ENCODE measurements around the gene NRXN2.

Gene NRXN2

DNA sequence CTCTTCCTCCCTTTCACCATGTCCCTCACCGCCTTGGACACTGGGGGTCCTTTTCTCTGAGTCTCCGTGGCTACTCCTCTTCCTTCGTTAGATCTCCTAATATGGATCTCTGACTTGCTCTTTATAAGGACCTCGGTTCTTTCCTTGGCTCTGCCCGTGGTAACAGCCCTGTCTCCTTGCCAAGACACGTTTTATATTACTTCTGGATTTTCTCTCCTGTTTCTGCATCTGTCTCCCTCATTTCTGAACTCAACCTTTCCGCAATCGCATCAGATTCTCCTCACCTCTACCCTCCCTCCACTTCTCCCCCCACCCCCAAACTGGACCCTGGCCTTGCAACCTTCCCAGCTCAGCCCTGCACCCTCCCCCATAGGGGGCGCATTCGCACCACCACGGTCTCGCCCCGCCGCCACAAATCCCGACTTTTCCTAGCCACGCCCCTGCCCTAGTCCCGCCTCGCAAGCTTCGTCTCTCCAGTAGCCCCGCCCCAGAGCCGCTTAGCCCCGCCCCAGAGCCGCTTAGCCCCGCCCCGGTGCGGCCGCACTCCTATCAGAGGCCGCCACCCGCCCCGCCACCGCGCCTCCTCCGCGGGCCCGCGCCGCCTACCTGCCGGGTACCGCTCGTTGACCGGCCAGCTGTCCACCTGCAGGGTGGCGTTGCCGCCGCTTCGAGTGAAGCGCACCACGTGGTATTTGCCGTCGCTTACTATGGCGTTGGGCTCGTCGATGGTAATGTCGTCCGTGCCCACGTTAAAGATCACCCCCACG, 93.0 kb downstream of the NRXN2 start:
- peak in 1 of 3 experiments; percentile 9 for DNase-seq (ENCODE audit: low read depth in 3 of 3)

- no peak for DNase-seq (ENCODE audit: low read depth in 3 of 3)
Observed at GRCh38 chr11:64629103-64629502, 93.9 kb downstream of the NRXN2 start.

- DNase-seq (ENCODE audit: low read depth in 3 of 3), result no peak
Observed at GRCh38 chr11:64628596-64628995, 94.4 kb downstream of the NRXN2 start.

DNA sequence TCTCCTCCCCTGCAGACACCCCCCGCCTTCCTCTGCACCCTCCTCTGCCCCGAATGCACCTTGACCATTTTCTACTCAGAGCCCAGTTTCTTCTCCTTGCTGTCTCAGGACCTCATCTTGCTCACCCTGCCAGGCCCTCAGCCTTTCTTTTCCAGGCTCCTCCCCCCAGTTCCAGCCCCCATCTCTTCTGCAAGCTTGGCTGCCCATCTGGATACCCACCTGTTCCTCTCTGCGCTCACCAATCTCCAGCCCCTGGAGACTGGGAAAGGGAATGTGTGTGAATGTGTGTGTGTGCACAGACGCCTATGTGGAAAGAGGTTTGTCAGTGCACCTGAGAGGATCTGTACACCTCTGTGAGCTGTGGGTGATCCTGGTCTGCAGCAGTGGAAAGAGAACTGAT, 95.6 kb downstream of the NRXN2 start:
- DNase-seq (ENCODE audit: low read depth in 3 of 3), result no peak

DNA sequence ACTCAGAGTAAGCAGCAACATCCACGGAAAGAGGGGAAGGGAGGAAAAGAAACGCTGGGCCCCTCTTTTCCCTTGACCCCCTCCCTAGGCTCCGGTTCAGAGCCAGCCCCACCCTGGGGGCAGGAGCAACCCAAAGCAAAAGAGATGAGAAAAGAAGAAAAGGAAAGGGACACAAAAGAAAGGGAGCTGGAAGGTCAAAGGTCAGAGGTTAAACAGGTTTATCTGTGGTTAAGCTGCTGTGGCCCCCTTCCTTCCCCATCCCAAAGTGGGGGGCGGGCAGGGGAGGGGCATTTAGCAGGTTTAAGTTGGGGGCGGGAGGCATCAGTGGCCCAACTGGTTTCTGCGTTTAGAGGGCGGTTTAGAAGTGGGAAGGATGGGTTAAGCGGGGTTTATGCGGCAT, 96.4 kb downstream of the NRXN2 start:
- no peak for DNase-seq (ENCODE audit: low read depth in 3 of 3)

GRCh38 chr11:64624883-64625481, 98.0 kb downstream of the NRXN2 start:
- no peak for DNase-seq (ENCODE audit: low read depth in 3 of 3)

- DNase-seq (ENCODE audit: low read depth in 3 of 3), result no peak
Observed at GRCh38 chr11:64622681-64623080, 100.3 kb downstream of the NRXN2 start.

DNA sequence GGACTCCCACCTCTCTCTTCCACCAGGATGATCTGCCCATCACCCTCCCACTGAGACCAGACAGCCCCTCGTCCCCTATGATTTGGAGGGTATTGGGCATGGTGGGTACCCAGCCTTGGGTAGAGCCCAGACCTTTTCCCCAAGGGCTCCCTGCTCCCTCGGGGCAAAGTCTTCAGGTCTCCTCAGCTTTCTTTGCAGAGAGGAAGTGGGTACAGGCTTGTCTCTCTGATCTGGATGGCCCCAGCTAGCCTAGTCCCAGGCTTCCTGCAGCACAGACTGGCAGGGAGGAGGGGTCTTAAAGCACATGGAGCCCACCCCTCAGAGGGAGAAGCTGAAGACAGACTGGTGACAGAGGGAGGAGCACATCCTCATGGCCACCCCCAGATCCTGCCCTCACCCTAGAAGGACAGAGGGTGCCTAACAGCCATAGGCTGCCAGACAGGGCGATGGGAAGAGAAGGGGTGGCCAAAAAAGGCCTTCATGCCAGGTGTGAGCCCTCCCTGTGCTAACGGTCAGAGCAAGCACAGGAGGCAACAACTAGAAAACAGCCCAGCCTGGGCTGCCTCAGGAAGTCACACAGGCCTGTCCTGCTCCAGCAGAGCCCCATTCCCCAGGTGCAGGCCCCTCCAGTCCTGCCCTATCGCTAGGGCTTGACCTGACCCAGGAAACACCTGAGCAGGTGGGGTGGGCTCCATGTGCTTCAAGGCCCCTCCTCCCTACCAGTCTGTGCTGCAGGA, 101.5 kb downstream of the NRXN2 start:
- no peak for DNase-seq (ENCODE audit: low read depth in 3 of 3)

DNA sequence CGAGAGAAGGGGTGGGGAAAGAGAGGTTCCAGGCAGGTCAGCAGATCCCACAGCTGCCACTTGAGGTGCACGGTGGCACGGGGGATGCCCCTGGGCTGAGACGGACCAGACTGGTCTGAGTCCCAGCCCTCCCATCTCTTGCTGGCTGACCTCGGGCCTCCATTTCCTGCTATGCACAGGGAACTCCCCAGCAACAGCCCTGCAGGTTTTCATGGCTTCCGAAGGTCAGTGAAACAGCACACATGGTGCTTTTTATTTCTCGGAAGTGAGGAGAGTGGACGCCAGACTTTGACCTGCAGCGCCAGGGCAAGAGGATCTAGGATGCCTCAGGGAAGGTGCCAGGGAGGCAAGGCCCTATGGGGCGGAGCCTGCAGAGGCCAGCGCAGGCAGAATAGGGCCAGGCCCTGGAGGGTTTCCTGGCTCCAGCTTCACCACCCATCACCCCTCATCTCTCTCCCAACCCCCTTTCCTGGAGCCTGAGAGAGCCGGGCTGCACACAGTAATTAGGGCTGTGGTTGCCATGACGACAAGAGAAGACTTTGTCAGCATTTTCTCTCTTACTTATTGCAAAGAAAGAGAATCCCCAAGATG, 102.5 kb downstream of the NRXN2 start:
- DNase-seq (ENCODE audit: low read depth in 3 of 3), result no peak

- DNase-seq (ENCODE audit: low read depth in 3 of 3), result peak in 1 of 3 experiments; percentile 14
Observed at GRCh38 chr11:64619811-64620380, 103.1 kb downstream of the NRXN2 start.

- no peak for DNase-seq (ENCODE audit: low read depth in 3 of 3)
Observed at GRCh38 chr11:64619196-64619595, 103.8 kb downstream of the NRXN2 start.

DNA sequence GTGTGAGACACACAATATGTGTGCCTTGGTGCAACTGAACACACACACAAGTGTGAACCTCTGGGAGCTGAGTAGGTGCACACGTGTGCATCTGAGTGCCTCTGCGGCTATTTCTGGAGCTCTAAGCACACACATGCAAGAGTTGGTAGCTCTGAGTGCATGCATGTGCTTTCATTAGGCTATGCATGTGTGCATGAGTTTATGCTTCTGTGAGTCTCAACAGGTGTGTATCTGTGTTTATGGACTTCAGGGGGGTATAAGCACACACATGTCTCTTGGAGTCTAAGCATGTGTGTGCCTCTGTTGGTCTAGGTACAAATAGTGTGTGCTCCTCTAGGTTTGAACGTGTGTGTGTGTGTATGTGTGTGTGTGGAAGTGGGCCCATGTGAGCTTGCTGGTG, 106.2 kb downstream of the NRXN2 start:
- DNase-seq (ENCODE audit: low read depth in 3 of 3), result no peak

DNA sequence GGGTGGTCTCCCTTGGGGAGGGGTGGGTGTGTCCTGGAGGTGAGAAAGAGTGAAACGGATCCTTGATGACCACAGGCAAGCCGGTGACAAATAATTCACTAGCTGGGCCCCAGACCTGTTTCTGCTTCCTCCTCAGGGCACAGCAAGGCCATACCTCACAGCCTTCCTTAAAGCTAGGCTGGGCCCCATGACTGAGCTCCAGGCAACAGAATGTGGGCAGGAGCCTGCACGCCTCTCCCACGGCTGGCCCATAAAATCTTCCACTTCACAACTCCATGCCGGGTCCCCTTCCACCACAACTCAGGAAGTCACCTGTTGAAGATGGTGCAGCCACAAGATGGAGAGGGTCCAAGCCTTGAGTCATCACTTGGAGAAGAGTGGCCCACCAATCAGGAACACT, 108.1 kb downstream of the NRXN2 start:
- no peak for DNase-seq (ENCODE audit: low read depth in 3 of 3)

DNA sequence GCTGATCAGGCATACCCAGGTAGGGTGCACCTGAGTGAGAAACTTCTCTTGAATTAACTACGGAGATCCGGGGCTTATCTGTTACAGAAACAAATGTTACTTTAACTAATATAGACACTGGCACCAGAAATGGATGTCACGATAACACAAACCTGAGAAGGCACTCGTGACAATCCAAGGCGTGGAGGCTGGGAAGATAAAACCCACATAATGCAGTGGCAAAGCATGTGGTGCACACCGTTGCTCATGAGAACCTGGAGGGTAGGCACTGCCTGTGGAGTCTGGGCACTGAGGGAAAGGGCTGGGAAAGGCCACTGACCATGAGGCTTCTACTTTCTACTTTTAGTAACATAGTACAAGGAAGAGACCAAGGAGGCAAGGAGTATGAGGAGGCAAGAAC, 109.3 kb downstream of the NRXN2 start:
- DNase-seq (ENCODE audit: low read depth in 3 of 3), result no peak

GRCh38 chr11:64611869-64612646, 110.9 kb downstream of the NRXN2 start:
- DNase-seq (ENCODE audit: low read depth in 3 of 3), result no peak

DNA sequence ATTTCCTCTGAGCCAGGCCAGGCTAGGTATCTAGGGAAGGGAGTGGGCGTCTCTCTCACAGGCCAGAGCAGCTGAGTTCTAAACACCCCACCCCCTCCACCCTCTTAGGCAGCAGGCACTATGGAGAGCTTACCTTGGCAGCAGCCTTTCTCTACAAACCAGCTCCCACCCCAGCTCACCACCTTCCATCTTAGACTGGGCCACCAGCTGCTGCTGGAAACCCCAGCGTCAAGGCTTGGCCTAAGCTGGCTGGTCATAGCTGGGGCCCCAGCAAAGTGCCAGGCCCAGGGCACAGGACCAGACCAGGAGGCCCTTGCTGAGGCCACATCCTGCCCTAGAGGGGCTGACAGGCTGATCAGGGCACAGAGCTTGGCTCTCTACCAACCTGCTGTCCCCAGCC, 111.8 kb downstream of the NRXN2 start:
- no peak for DNase-seq (ENCODE audit: low read depth in 3 of 3)

DNA sequence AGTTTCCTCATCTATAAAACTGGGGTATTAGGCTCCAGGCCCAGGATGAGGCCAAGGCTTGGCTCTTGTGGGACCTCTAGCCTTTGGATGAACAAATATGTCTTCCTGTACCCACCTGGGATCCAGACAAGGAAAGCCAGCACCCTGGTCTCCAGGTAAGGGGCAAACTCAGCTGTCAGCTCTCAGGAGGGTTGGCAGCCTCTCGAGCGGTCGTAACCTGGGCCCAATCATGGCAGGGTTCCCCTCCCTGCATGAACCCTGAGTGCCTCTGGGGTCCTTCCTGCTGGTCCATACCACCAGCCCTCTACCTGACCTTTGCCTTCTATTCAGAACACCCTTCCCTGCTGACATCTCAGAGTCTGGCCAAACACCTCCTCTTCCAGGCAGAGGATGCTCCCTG, 112.4 kb downstream of the NRXN2 start:
- DNase-seq (ENCODE audit: low read depth in 3 of 3), result no peak

- DNase-seq (ENCODE audit: low read depth in 3 of 3), result no peak
Observed at GRCh38 chr11:64609436-64610047, 113.5 kb downstream of the NRXN2 start.

GRCh38 chr11:64608636-64609035, 114.4 kb downstream of the NRXN2 start:
- DNase-seq (ENCODE audit: low read depth in 3 of 3), result no peak

DNA sequence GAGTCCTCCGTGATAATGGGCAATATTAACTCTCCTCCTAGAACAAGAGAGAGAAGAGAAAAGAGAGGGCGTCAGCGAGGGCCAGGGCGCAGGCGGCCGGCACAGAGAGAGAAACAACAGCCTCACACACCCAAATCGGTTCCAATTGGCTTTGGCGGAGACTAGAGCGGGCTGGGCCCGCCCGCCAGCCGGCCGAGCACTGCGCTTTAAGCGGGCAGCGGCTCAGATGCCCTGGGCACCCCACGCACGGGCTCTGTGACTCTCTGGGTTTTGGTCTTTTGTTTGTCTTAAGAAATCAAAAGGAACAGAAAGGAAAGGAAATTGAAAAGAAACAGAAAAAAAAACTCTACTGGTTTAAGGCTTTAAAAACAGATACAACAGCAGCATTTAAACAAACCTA, 115.0 kb downstream of the NRXN2 start:
- no peak for DNase-seq (ENCODE audit: low read depth in 3 of 3)

GRCh38 chr11:64607381-64607985, 115.5 kb downstream of the NRXN2 start:
- DNase-seq (ENCODE audit: low read depth in 3 of 3), result no peak
